HG03565 (cell line): Measurements from ENCODE around the gene FGD1.

ENCODE experiments used
- ATAC-seq: cut with Tn5 transposase; IDR thresholded peaks from one replicate; pipeline ENCODE4 v1.9.1; 2021; ENCODE audit warnings: mild to moderate bottlenecking, moderate library complexity; ENCODE audit not compliant: unreplicated experiment

Gene FGD1

GRCh38 chrX:54407266-54407665 is 88.8 kb downstream of the FGD1 start:
- ATAC-seq = no peak

GRCh38 chrX:54397113-54397512 is 98.9 kb downstream of the FGD1 start:
- ATAC-seq = no peak
